H9 (cell line): ENCODE measurements around the gene ASTN2. TPM values are rescaled to one million over a fixed set of nuclear protein-coding genes. Genes with fewer than 3 reads are reported as not detected.

Source experiments
- DNase-seq: peaks from one replicate; pipeline ENCODE4 v3.0.0-alpha.2; 2017
- H2AFZ ChIP-seq: one replicate; pipeline ENCODE4 v1.6.1; 2013; ENCODE audit warnings: mild to moderate bottlenecking, low read length, control low read depth, moderate library complexity
- H2AK5ac ChIP-seq: 2 replicates; pipeline ENCODE4 v1.6.1; 2013; ENCODE audit warnings: low read length, control low read depth, mixed read lengths; ENCODE audit not compliant: insufficient read length
- H2BK120ac ChIP-seq: one replicate; pipeline ENCODE4 v1.6.1; 2013; ENCODE audit warnings: low read depth, mild to moderate bottlenecking, low read length, control low read depth, inconsistent platforms; ENCODE audit not compliant: poor library complexity, severe bottlenecking
- H2BK12ac ChIP-seq: 2 replicates; pipeline ENCODE4 v1.6.1; 2013; ENCODE audit warnings: low read length, control low read depth, mixed read lengths, low read depth; ENCODE audit not compliant: insufficient read length
- H2BK15ac ChIP-seq: 2 replicates; pipeline ENCODE4 v1.6.1; 2013; ENCODE audit warnings: low read depth, low read length, control low read depth
- H2BK20ac ChIP-seq: one replicate; pipeline ENCODE4 v1.6.1; 2013; ENCODE audit warnings: low read depth, mild to moderate bottlenecking, low read length, control low read depth, inconsistent platforms; ENCODE audit not compliant: poor library complexity, severe bottlenecking
- H2BK5ac ChIP-seq: 2 replicates; pipeline ENCODE4 v1.6.1; 2013; ENCODE audit warnings: low read length, control low read depth, mixed read lengths; ENCODE audit not compliant: insufficient read length
- H3K14ac ChIP-seq: 2 replicates; pipeline ENCODE4 v1.6.1; 2013; ENCODE audit warnings: low read length, control low read depth; ENCODE audit not compliant: insufficient read depth
- H3K18ac ChIP-seq: 2 replicates; pipeline ENCODE4 v1.6.1; 2013; ENCODE audit warnings: low read depth, mild to moderate bottlenecking, mixed read lengths, low read length, control low read depth; ENCODE audit not compliant: insufficient read length
- H3K23ac ChIP-seq: 2 replicates; pipeline ENCODE4 v1.6.1; 2013; ENCODE audit warnings: low read length, control low read depth, mixed read lengths, low read depth; ENCODE audit not compliant: insufficient read length
- H3K23me2 ChIP-seq: 2 replicates; pipeline ENCODE4 v1.6.1; 2013; ENCODE audit warnings: low read depth, mild to moderate bottlenecking, mixed read lengths, low read length, control low read depth; ENCODE audit not compliant: insufficient read length, poor library complexity, severe bottlenecking
- H3K27ac ChIP-seq: 2 replicates; pipeline ENCODE4 v1.5.1; 2013; ENCODE audit warnings: low read length, control low read depth, mixed read lengths, low read depth; ENCODE audit not compliant: insufficient read length
- H3K27me3 ChIP-seq: 2 replicates; pipeline ENCODE4 v1.6.1; 2013; ENCODE audit warnings: low read length, control low read depth, inconsistent platforms; ENCODE audit not compliant: insufficient read depth
- H3K4ac ChIP-seq: 2 replicates; pipeline ENCODE4 v1.6.1; 2013; ENCODE audit warnings: low read depth, mild to moderate bottlenecking, control low read depth, inconsistent platforms, low read length, moderate library complexity
- H3K4me1 ChIP-seq: 2 replicates; pipeline ENCODE4 v1.6.1; 2013; ENCODE audit warnings: low read length, control low read depth, inconsistent platforms; ENCODE audit not compliant: insufficient read depth
- H3K4me2 ChIP-seq: 2 replicates; pipeline ENCODE4 v1.6.1; 2013; ENCODE audit warnings: low read length, control low read depth, mixed read lengths; ENCODE audit not compliant: insufficient read length, insufficient read depth
- H3K56ac ChIP-seq: 2 replicates; pipeline ENCODE4 v1.6.1; 2013; ENCODE audit warnings: low read depth, mild to moderate bottlenecking, mixed read lengths, low read length, control low read depth; ENCODE audit not compliant: insufficient read length
- H3K79me1 ChIP-seq: 2 replicates; pipeline ENCODE4 v1.6.1; 2013; ENCODE audit warnings: low read depth, mild to moderate bottlenecking, moderate library complexity, low read length, control low read depth, inconsistent platforms; ENCODE audit not compliant: insufficient read depth, poor library complexity, severe bottlenecking
- H3K79me2 ChIP-seq: 2 replicates; pipeline ENCODE4 v1.6.1; 2013; ENCODE audit warnings: low read length, control low read depth, inconsistent platforms; ENCODE audit not compliant: insufficient read depth
- H3K9ac ChIP-seq: 2 replicates; pipeline ENCODE4 v1.6.1; 2013; ENCODE audit warnings: low read length, control low read depth, mixed read lengths; ENCODE audit not compliant: insufficient read length; ENCODE audit errors: extremely low read depth
- H3K9me3 ChIP-seq: one replicate; pipeline ENCODE4 v1.6.1; 2013; ENCODE audit warnings: low read depth, low read length, inconsistent platforms; ENCODE audit not compliant: control insufficient read depth
- H3T11ph ChIP-seq: one replicate; pipeline ENCODE4 v1.6.1; 2013; ENCODE audit warnings: mild to moderate bottlenecking, low read length, control low read depth, inconsistent platforms
- H4K20me1 ChIP-seq: one replicate; pipeline ENCODE4 v1.6.1; 2013; ENCODE audit not compliant: control insufficient read depth, insufficient read length, insufficient read depth
- H4K5ac ChIP-seq: 2 replicates; pipeline ENCODE4 v1.6.1; 2013; ENCODE audit warnings: low read depth, mild to moderate bottlenecking, mixed read lengths, low read length, control low read depth; ENCODE audit not compliant: insufficient read length
- H4K8ac ChIP-seq: replicated peaks from 2 replicates; pipeline ENCODE4 v1.6.1; 2013; ENCODE audit warnings: low read length, control low read depth, mixed read lengths, low read depth; ENCODE audit not compliant: insufficient read length
- H4K91ac ChIP-seq: 2 replicates; pipeline ENCODE4 v1.6.1; 2013; ENCODE audit warnings: low read depth, mild to moderate bottlenecking, moderate library complexity, mixed read lengths, low read length, control low read depth; ENCODE audit not compliant: insufficient read length
- H3K27ac Mint-ChIP-seq, 3 experiments: 2 replicates in 2 of 3; 3 replicates in 1 of 3; pipeline ENCODE4 v1.8.0; 2020 to 2021; ENCODE audit warnings: mixed read lengths in 3 of 3, mild to moderate bottlenecking in 1 of 3, moderate library complexity in 1 of 3
- H3K27me3 Mint-ChIP-seq: 2 replicates; pipeline ENCODE4 v1.8.0; 2021; ENCODE audit warnings: low read depth, mild to moderate bottlenecking, moderate library complexity, mixed read lengths
- H3K36me3 Mint-ChIP-seq, 3 experiments: 2 replicates in 2 of 3; 3 replicates in 1 of 3; pipeline ENCODE4 v1.8.0; 2020 to 2021; ENCODE audit warnings: low read depth in 3 of 3, mixed read lengths in 3 of 3; ENCODE audit not compliant: insufficient read depth in 1 of 3
- H3K4me1 Mint-ChIP-seq, 2 experiments: 2 replicates each; pipeline ENCODE4 v1.8.0; 2020; ENCODE audit warnings: mixed read lengths in 2 of 2
- H3K4me3 Mint-ChIP-seq, 2 experiments: 2 replicates in 1 of 2; 3 replicates in 1 of 2; pipeline ENCODE4 v1.8.0; 2020 to 2021; ENCODE audit warnings: mild to moderate bottlenecking in 2 of 2, mixed read lengths in 2 of 2, moderate library complexity in 1 of 2
- H3K9me3 Mint-ChIP-seq, 2 experiments: 2 replicates in 1 of 2; 3 replicates in 1 of 2; pipeline ENCODE4 v1.8.0; 2020; ENCODE audit warnings: mild to moderate bottlenecking in 2 of 2, mixed read lengths in 2 of 2, moderate library complexity in 1 of 2
- total RNA-seq: library from RNA; stranded (reverse); gene quantifications from 2 replicates; pipeline ENCODE4 v1.2.1, GENCODE V29; 2021
- TF ChIP-seq, protein P1 (sequence below): fragments of 200-600 bp; sonication (generic); conservative IDR thresholded peaks from 3 replicates; pipeline ENCODE4 v1.8.0; 2021; ENCODE audit warnings: antibody characterized with exemption, mild to moderate bottlenecking

ASTN2 gene
- total RNA-seq, 1 experiment from 2014 or later, result 9.7 TPM

DNA sequence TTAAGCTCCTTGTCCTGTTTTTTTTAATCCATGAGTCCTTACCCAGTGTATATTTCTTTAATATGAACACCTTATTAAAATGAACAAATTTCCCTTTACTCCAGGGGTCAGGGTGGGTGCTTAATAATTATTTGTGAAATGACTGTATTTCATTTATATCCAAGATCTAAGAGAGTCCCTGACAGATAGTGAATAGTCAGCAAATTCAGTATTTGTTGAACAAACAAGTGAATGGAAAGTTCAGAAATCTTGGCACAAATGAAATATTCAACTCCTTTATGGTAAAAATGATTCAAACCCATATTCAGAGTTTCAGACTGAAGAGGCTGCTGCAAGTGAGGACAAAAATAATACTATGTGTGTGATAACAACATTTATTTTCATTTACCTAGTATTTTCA is 59.9 kb downstream of the ASTN2 start:
- no peaks in the 10 kb centered on the region for H3K23me2 ChIP-seq
- peaks cover 3% of the 10 kb centered on the region; the same call in 1 of the 2 replicates for H3K4me1 ChIP-seq
- H3K27me3 Mint-ChIP-seq, result no peaks in the 10 kb centered on the region
- no peak overlapping the region for H2BK20ac ChIP-seq
- no peak overlapping the region for H2BK15ac ChIP-seq
- DNase-seq, result no peak
- no peak overlapping the region for H3K56ac ChIP-seq
- no peak overlapping the region for H2BK12ac ChIP-seq
- H3K9me3 ChIP-seq, result no peaks in the 10 kb centered on the region
- no peaks in the 10 kb centered on the region for H3K36me3 Mint-ChIP-seq
- H4K91ac ChIP-seq, result no peak overlapping the region
- H3K23ac ChIP-seq, result no peak overlapping the region
- H4K20me1 ChIP-seq, result no peaks in the 10 kb centered on the region
- H3K27me3 ChIP-seq, result no peaks in the 10 kb centered on the region
- H2BK120ac ChIP-seq, result no peak overlapping the region
- H3K4me2 ChIP-seq, result no peak overlapping the region
- H2AFZ ChIP-seq, result no peak overlapping the region
- no peaks in the 10 kb centered on the region for H3K79me2 ChIP-seq
- H4K8ac ChIP-seq, result no peak overlapping the region
- peaks cover 16 to 30% of the 10 kb centered on the region in 2 experiments for H3K4me1 Mint-ChIP-seq
- no peak overlapping the region for H2AK5ac ChIP-seq
- no peak overlapping the region for H4K5ac ChIP-seq
- H3K27ac Mint-ChIP-seq, result no peak overlapping the region
- H3K4ac ChIP-seq, result no peak overlapping the region
- no peak overlapping the region for H3K27ac ChIP-seq
- H2BK5ac ChIP-seq, result no peak overlapping the region
- TF ChIP-seq, protein P1, sequence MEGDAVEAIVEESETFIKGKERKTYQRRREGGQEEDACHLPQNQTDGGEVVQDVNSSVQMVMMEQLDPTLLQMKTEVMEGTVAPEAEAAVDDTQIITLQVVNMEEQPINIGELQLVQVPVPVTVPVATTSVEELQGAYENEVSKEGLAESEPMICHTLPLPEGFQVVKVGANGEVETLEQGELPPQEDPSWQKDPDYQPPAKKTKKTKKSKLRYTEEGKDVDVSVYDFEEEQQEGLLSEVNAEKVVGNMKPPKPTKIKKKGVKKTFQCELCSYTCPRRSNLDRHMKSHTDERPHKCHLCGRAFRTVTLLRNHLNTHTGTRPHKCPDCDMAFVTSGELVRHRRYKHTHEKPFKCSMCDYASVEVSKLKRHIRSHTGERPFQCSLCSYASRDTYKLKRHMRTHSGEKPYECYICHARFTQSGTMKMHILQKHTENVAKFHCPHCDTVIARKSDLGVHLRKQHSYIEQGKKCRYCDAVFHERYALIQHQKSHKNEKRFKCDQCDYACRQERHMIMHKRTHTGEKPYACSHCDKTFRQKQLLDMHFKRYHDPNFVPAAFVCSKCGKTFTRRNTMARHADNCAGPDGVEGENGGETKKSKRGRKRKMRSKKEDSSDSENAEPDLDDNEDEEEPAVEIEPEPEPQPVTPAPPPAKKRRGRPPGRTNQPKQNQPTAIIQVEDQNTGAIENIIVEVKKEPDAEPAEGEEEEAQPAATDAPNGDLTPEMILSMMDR, result no peak
- H3K9ac ChIP-seq, result no peak overlapping the region
- H3K9me3 Mint-ChIP-seq, result no peaks in the 10 kb centered on the region
- no peak overlapping the region for H3K4me3 Mint-ChIP-seq
- H3K79me1 ChIP-seq, result no peaks in the 10 kb centered on the region
- no peak overlapping the region for H3K18ac ChIP-seq
- no peak overlapping the region for H3T11ph ChIP-seq
- no peak overlapping the region for H3K14ac ChIP-seq
